ENCODE data around the gene ADGB.
A peak's percentile ranks its signal among the peaks of the same experiment; 100 is the strongest.

ADGB gene

GRCh38 chr6:146592451-146592850, 6.3 kb upstream of the ADGB start:
- DNase-seq (ENCODE audit: low spot score) = no peak
- POLR2A ChIA-PET (ENCODE audit: low non-redundant PET) = no interaction called here
- TF ChIP-seq CTCF (conservative IDR thresholded peaks at IDR 0.05; ENCODE audit: low read depth) = no peak
- H3K27ac ChIP-seq = no peak overlapping the region
- CTCF ChIA-PET = no interaction called here

- TF ChIP-seq CTCF (conservative IDR thresholded peaks at IDR 0.05; ENCODE audit: low read depth) = no peak
- H3K27ac ChIP-seq = no peak overlapping the region
- ChIA-PET POLR2A (ENCODE audit: low non-redundant PET) (no interaction called here), CTCF (no interaction called here)
- no peak for DNase-seq (ENCODE audit: low spot score)
Observed at GRCh38 chr6:146593986-146594385, 4.8 kb upstream of the ADGB start.

- no peak for TF ChIP-seq CTCF (conservative IDR thresholded peaks at IDR 0.05; ENCODE audit: low read depth)
- H3K27ac ChIP-seq = no peak overlapping the region
- ChIA-PET CTCF (no interaction called here), POLR2A (ENCODE audit: low non-redundant PET) (no interaction called here)
- no peak for DNase-seq (ENCODE audit: low spot score)
Observed at GRCh38 chr6:146594495-146594894, 4.3 kb upstream of the ADGB start.

- POLR2A ChIA-PET (ENCODE audit: low non-redundant PET) = no interaction called here
- CTCF ChIA-PET = interaction anchor here (0.6 kb wide), 1 partner anchor 13 kb away, joined by 3 read pairs; no protein-coding TSS in a partner anchor
Observed at GRCh38 chr6:146595972-146596731, 2.6 kb upstream of the ADGB start.

GRCh38 chr6:146601352-146601751, 2.6 kb downstream of the ADGB start:
- CTCF ChIA-PET = no interaction called here

More at GRCh38 chr6:146595972-146596731, 2.6 kb upstream of the ADGB start:
- peak; percentile 5 for DNase-seq (ENCODE audit: low spot score)
- no peak overlapping the region for H3K27ac ChIP-seq
- TF ChIP-seq CTCF (conservative IDR thresholded peaks at IDR 0.05; ENCODE audit: low read depth) = no peak

GRCh38 chr6:146602526-146602925, 3.8 kb downstream of the ADGB start:
- ChIA-PET CTCF (no interaction called here), POLR2A (ENCODE audit: low non-redundant PET) (no interaction called here)
- no peak for DNase-seq (ENCODE audit: low spot score)
- H3K27ac ChIP-seq = no peak overlapping the region
- no peak for TF ChIP-seq CTCF (conservative IDR thresholded peaks at IDR 0.05; ENCODE audit: low read depth)

More at GRCh38 chr6:146601352-146601751, 2.6 kb downstream of the ADGB start:
- DNase-seq (ENCODE audit: low spot score) = no peak
- no peak overlapping the region for H3K27ac ChIP-seq
- POLR2A ChIA-PET (ENCODE audit: low non-redundant PET) = no interaction called here
- no peak for TF ChIP-seq CTCF (conservative IDR thresholded peaks at IDR 0.05; ENCODE audit: low read depth)
